Neural crest cell (in vitro differentiated cells): ENCODE results near the gene PDC. TPM values are rescaled to one million over a fixed set of nuclear protein-coding genes. Genes with fewer than 3 reads are reported as not detected.

Experiments used
- DNase-seq: peaks from one replicate; pipeline ENCODE4 v3.0.0; 2021; ENCODE audit warnings: low read depth, mixed read lengths, low spot score
- H3K27ac Mint-ChIP-seq: one replicate; pipeline ENCODE4 v1.8.0; 2021; ENCODE audit warnings: mild to moderate bottlenecking, mixed read lengths; ENCODE audit not compliant: unreplicated experiment
- H3K27me3 Mint-ChIP-seq: 2 replicates; pipeline ENCODE4 v1.8.0; 2021; ENCODE audit warnings: low read depth, mild to moderate bottlenecking, mixed read lengths
- H3K36me3 Mint-ChIP-seq: 2 replicates; pipeline ENCODE4 v1.8.0; 2021; ENCODE audit warnings: low read depth, mild to moderate bottlenecking, mixed read lengths
- H3K4me1 Mint-ChIP-seq: 2 replicates; pipeline ENCODE4 v1.8.0; 2021; ENCODE audit warnings: mixed read lengths
- H3K4me3 Mint-ChIP-seq: one replicate; pipeline ENCODE4 v1.8.0; 2021; ENCODE audit warnings: mild to moderate bottlenecking, mixed read lengths
- H3K9me3 Mint-ChIP-seq: 2 replicates; pipeline ENCODE4 v1.8.0; 2021; ENCODE audit warnings: mixed read lengths
- total RNA-seq: library from RNA; stranded (reverse); gene quantifications from 2 replicates; pipeline ENCODE4 v1.2.1, GENCODE V29; 2021
- TF ChIP-seq, protein P1 (sequence below): fragments of 200-600 bp; sonication (generic); conservative IDR thresholded peaks from 2 replicates; pipeline ENCODE4 v1.5.0; 2021; ENCODE audit warnings: antibody characterized with exemption, mild to moderate bottlenecking

Gene PDC
- total RNA-seq, 1 donor from 2014 or later, result not detected

GRCh38 chr1:186420923-186421322, 40.0 kb downstream of the PDC start:
- peaks cover 24% of the 10 kb centered on the region for H3K36me3 Mint-ChIP-seq
- H3K4me3 Mint-ChIP-seq, result no peak overlapping the region
- no peaks in the 10 kb centered on the region for H3K27me3 Mint-ChIP-seq
- H3K9me3 Mint-ChIP-seq, result no peaks in the 10 kb centered on the region
- no peak overlapping the region for H3K27ac Mint-ChIP-seq
- TF ChIP-seq, protein P1, sequence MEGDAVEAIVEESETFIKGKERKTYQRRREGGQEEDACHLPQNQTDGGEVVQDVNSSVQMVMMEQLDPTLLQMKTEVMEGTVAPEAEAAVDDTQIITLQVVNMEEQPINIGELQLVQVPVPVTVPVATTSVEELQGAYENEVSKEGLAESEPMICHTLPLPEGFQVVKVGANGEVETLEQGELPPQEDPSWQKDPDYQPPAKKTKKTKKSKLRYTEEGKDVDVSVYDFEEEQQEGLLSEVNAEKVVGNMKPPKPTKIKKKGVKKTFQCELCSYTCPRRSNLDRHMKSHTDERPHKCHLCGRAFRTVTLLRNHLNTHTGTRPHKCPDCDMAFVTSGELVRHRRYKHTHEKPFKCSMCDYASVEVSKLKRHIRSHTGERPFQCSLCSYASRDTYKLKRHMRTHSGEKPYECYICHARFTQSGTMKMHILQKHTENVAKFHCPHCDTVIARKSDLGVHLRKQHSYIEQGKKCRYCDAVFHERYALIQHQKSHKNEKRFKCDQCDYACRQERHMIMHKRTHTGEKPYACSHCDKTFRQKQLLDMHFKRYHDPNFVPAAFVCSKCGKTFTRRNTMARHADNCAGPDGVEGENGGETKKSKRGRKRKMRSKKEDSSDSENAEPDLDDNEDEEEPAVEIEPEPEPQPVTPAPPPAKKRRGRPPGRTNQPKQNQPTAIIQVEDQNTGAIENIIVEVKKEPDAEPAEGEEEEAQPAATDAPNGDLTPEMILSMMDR, result no peak
- no peak for DNase-seq
- no peaks in the 10 kb centered on the region for H3K4me1 Mint-ChIP-seq

DNA sequence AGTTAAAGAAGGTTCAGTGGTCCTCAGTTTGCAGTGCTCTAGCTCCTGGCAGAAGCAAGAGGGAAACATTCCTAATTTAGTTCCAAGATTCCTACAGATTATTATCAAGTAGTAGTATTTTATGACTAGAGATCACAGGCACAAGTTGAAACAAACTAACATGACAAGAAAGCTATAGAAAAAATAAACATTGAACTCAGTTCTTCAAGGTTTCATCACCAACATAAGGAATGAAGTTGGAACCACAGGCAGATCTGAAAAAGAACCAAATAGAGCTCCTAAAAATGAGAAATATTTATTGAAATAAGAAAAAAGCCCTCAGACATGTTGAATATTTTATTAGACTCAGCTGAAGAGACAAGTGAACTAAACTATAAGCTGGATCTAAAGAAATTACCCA, 40.6 kb downstream of the PDC start:
- no peak for DNase-seq
- H3K36me3 Mint-ChIP-seq, result peaks cover 22% of the 10 kb centered on the region
- H3K9me3 Mint-ChIP-seq, result no peaks in the 10 kb centered on the region
- TF ChIP-seq, protein P1, result no peak
- no peak overlapping the region for H3K4me3 Mint-ChIP-seq
- H3K27me3 Mint-ChIP-seq, result no peaks in the 10 kb centered on the region
- no peak overlapping the region for H3K27ac Mint-ChIP-seq
- no peaks in the 10 kb centered on the region for H3K4me1 Mint-ChIP-seq

DNA sequence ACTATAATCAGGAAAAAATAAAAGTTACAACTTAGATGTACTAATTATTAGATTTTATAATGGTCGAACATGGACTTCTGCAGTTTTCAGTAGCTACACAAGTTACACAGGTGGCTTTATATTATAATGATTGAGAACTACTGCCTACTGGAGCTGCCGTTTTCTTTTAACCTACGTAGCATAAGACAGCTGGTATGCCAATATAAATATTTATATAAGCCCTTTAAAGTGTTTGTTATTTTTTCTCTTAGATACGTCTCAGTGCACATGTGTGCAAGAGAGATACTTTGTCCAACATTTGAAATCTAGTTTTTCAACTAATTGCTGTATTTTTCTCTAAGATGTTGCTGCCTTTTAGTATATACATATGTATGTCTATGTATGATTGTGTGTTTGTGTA, 42.4 kb downstream of the PDC start:
- Mint-ChIP-seq H3K4me3 (no peak overlapping the region), H3K4me1 (no peaks in the 10 kb centered on the region), H3K36me3 (peaks cover 14% of the 10 kb centered on the region), H3K9me3 (no peaks in the 10 kb centered on the region), H3K27me3 (no peaks in the 10 kb centered on the region), H3K27ac (no peak overlapping the region)
- DNase-seq, result no peak
- TF ChIP-seq, protein P1, result no peak

DNA sequence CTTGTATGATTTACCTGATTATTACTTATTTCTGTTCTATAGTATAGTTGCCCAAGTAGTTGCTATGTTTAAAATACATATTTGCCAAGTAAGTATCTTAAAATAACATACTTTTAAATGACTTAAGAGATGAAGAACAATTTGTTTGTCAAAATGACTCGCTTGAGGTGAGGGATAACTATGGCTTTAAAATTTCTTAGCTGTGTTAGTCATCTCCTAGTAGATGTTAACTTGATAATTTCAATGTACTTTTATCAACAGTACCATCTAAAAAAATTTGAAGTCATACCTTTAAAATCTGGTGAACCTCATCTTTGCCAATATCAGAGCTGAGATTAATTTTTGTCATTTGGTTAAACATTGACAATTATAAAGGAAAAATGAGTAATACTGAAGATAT, 47.6 kb downstream of the PDC start:
- TF ChIP-seq, protein P1, result no peak
- Mint-ChIP-seq H3K4me3 (no peak overlapping the region), H3K36me3 (no peaks in the 10 kb centered on the region), H3K27ac (no peak overlapping the region), H3K9me3 (no peaks in the 10 kb centered on the region), H3K4me1 (no peaks in the 10 kb centered on the region), H3K27me3 (no peaks in the 10 kb centered on the region)
- DNase-seq, result no peak

DNA sequence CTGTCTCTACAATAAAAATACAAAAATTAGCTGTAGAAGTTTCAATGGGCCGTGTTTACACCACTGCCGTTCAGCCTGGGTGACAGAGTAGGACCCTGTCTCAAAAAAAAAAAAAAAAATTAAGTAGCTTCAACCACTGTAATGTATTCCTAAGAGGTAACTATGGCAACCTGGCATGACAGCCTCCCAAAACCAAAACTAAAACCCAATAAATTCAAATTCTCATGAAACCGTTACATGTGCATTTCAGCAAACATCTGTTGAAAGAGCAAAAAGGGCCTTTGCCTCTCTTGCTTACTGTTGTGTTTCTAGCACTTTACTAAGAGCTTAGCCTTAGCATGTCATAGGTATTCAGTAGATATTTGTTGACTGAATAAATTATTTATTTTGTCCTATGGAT, 51.8 kb downstream of the PDC start:
- TF ChIP-seq, protein P1, result no peak
- Mint-ChIP-seq H3K27ac (no peak overlapping the region), H3K27me3 (no peaks in the 10 kb centered on the region), H3K4me3 (no peak overlapping the region), H3K9me3 (no peaks in the 10 kb centered on the region), H3K36me3 (no peaks in the 10 kb centered on the region), H3K4me1 (no peaks in the 10 kb centered on the region)
- no peak for DNase-seq
